D721Med (cell line): ENCODE measurements around the gene APLN.

Experiments used
- DNase-seq: peaks from one replicate; pipeline ENCODE4 v3.0.0; 2011; ENCODE audit warnings: low spot score; ENCODE audit not compliant: insufficient read length
- FAIRE-seq: peaks from 2 replicates; lab custom pipeline; 2011; peaks lifted over from hg19 to GRCh38; lab: Jason Lieb, UNC
- TF ChIP-seq, protein P1 (sequence below): IDR thresholded peaks from 2 replicates; pipeline ENCODE4 v1.5.1; 2012; ENCODE audit warnings: mild to moderate bottlenecking, control low read depth; ENCODE audit not compliant: insufficient read depth; ENCODE audit errors: missing control alignments

The APLN gene, protein sequence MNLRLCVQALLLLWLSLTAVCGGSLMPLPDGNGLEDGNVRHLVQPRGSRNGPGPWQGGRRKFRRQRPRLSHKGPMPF

DNA sequence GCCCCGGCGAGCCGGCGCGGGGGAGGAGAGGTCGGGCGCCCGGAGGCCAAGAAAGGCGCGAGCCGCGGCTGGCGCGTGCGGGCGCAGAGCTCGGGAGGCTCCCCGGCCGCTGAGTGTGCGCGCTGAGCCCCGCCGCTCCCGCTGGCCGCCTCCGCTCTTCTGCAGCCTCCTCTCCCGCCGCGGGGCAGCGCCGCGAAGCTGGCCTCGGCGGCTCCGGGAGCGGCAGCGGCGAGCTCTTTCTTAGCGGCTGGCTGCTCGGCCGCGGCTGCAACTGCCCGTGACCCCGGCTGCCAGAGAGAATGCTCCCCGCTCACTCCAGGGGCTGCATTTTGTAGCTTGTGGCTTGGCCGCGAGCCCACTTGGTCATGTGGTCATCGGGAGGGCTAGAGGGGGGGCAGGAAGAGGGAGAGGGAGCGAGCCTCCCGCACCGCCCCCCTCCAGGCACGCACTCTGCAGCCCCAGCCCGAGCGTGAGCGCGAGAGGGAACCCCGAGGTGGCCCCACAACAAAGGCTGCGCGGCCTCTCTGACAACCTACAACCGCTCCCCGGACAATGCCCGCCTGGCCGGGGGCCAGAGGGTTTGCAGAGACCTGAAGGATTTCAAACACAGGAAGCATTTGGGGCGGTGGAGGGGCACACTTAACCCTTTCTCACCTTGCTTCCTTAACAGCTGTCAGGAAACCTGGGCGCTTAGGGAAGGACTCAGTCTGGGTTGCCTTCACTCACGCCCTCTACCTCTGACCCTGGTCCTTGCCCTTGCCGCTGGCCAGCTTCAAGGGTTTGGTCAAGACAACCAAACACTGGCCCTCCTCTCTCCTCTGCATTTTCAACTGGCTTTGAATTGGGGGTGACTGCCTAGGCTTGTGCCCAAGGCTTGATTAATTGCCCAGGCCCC, at the start of gene APLN:
Gene APLN (minus strand): TSS at position 305 of the 895 bp plus-strand sequence. CDS start 326 bp downstream, outside the sequence.
- DNase-seq: no peak
- TF ChIP-seq, protein P1, sequence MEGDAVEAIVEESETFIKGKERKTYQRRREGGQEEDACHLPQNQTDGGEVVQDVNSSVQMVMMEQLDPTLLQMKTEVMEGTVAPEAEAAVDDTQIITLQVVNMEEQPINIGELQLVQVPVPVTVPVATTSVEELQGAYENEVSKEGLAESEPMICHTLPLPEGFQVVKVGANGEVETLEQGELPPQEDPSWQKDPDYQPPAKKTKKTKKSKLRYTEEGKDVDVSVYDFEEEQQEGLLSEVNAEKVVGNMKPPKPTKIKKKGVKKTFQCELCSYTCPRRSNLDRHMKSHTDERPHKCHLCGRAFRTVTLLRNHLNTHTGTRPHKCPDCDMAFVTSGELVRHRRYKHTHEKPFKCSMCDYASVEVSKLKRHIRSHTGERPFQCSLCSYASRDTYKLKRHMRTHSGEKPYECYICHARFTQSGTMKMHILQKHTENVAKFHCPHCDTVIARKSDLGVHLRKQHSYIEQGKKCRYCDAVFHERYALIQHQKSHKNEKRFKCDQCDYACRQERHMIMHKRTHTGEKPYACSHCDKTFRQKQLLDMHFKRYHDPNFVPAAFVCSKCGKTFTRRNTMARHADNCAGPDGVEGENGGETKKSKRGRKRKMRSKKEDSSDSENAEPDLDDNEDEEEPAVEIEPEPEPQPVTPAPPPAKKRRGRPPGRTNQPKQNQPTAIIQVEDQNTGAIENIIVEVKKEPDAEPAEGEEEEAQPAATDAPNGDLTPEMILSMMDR: no peak
- FAIRE-seq: no peak

DNA sequence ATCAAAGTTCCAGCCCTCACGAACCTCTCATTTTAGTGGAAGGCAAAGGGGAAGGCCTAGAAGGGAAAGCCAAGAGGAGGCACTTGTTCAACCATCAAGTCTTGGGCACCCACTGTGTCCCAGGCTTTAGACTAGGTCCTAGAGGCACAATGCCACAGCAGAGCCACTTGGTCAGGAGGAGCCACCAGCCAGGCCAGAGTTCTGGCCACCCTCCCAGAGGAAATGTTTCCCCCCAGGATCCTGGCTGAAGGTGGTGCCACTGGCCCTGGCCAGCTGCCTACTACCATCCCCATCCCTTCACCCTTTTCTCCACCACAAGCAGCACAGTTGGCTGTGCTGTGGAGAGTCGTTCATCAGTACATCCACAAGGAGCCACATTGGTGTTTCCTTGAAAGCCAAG, 49.7 kb upstream of the APLN start:
- no peak for DNase-seq
- no peak for FAIRE-seq
- TF ChIP-seq, protein P1: no peak

DNA sequence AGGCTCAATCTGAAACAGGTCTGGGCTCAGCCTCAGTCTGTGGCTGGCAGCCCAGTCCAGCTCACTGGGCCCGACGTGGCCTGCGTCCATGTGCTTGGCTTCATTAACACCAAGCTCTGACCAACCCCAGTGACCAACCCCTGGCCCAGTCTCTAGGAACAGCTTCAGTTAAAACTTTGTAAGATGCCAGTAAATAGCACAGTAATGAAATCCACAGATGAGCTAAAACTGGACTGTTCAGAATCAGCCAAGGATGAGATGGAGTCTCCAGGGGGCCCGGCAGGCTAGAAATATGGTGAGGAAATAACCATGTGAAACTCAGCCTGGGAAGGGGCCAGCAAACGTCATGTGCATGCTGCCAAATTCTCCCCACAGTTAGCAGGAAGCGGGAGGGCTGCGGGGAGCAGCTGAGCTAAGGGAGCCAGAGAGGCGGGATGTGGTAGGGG, 46.9 kb upstream of the APLN start:
- TF ChIP-seq, protein P1: no peak
- DNase-seq (no peak), FAIRE-seq (no peak)

DNA sequence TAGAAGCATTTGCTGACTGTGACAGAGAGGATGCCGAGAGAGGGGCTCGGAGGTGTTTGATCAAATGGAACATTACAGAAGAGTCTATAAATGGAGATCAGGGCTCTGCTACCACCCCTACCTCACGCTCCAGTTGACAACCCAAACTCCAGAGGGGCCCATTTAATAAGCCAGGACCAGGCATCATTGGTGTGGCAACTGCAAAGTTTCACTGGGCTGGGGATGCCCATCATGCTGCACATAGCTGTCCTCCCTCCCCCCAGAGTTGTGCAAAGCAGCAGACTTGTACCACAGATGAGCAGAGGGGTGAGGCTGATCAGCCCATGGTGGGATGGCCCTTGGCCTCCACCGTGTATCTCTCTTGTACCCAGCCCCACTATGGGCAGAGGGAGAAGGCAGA, 45.8 kb upstream of the APLN start:
- no peak for FAIRE-seq
- TF ChIP-seq, protein P1: no peak

DNA sequence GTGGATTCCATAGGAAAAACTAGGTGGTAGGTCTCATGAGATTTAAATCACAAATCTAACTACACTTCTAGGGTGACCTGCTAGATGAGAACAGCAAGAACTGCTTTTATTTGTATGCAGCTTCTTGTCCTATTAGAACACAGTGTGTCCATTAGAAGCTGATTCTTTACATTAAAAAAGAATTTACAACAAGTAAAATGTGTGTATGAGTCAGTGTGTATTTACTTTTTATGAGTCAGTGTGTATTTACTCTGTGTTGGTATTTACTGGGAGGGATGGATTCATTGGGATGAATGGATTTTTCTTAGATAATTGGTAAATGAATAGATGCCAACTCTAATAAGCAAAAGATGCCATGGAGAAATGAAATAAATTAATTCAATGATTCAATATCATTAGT, 43.4 kb upstream of the APLN start:
- no peak for FAIRE-seq
- TF ChIP-seq, protein P1: no peak
- no peak for DNase-seq

More for the DNA sequence above, 45.8 kb upstream of the APLN start:
- DNase-seq: no peak

DNA sequence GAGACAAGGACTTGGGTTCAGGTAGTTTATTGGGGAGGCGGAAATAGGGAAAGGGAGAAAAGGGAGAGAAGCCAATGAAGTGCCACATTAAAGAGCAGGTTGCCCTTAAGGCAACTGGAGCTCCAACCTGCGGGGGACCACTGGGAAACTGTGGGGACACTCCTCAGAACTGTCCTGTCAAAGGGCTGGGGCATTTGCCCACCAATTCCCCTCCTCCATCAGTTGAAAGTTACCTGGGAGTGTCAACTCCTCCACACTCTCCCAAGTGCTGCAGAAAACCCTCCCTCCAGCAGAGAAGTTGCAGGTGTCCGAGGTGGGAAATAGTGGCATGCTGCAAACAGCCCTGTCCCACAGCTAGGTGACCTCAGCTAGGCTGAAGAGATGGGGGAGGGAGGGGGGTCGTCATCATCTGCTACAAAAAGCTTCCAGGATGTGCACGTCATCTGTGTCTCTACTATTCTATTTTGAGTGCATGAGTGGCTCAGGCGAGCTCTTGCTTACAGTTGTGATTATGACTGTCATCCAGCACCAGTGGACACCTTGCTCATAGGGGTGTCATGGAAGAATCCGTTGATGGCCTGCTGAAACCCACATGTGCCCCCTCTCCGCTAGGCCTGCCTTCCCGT, 42.6 kb upstream of the APLN start:
- TF ChIP-seq, protein P1: no peak
- no peak for FAIRE-seq
- no peak for DNase-seq
